Thoracic aorta (tissue), 2 donors: ENCODE measurements around the gene THBD. TPM values are rescaled to one million over a fixed set of nuclear protein-coding genes. Genes with fewer than 3 reads are reported as not detected.
"Not testable (repeated sequence)": the region's sequence is repeated elsewhere in the genome, so short reads cannot be mapped to it uniquely, and the experiment has no call there.

Source experiments
- ATAC-seq: fragments of 150-250 bp; one replicate; pipeline ENCODE4 v1.8.0; 2017; ENCODE audit warnings: low read depth; ENCODE audit not compliant: insufficient number of reproducible peaks, low FRiP score
- DNase-seq: peaks from one replicate; pipeline ENCODE4 v3.0.0-alpha.2; 2020; ENCODE audit warnings: low spot score
- H3K27ac ChIP-seq, 2 donors: fragments of 200-600 bp; sonication (generic); 1 replicate in 1 of 2; 2 replicates in 1 of 2; pipeline ENCODE4 v1.5.1; 2016; ENCODE audit warnings: mild to moderate bottlenecking in 2 of 2, moderate library complexity in 2 of 2
- H3K27me3 ChIP-seq: fragments of 200-600 bp; sonication (generic); replicated peaks from 2 replicates; pipeline ENCODE4 v1.6.0; 2016; ENCODE audit warnings: mild to moderate bottlenecking; ENCODE audit not compliant: insufficient read depth
- H3K36me3 ChIP-seq: fragments of 200-600 bp; sonication (generic); one replicate; pipeline ENCODE4 v1.5.1; 2016
- H3K4me1 ChIP-seq, 2 donors: fragments of 200-600 bp; sonication (generic); 1 replicate in 1 of 2; 2 replicates in 1 of 2; pipeline versions ENCODE4 v1.5.1 to v1.6.0; 2016; ENCODE audit warnings: low read depth in 2 of 2, mild to moderate bottlenecking in 1 of 2; ENCODE audit not compliant: control insufficient read depth in 1 of 2
- H3K4me3 ChIP-seq: fragments of 200-600 bp; sonication (generic); 2 replicates; pipeline ENCODE4 v1.5.1; 2016; ENCODE audit warnings: mild to moderate bottlenecking
- H3K9me3 ChIP-seq: fragments of 200-600 bp; sonication (generic); 2 replicates; pipeline ENCODE4 v1.5.1; 2016
- CTCF ChIP-seq: fragments of 200-600 bp; sonication (generic); IDR thresholded peaks from one replicate; pipeline ENCODE4 v1.5.1; 2019; ENCODE audit warnings: antibody characterized with exemption
- total RNA-seq, 2 donors: library from RNA; depleted of rRNA; stranded (reverse); fragments of >200 nt; gene quantifications; one replicate each; pipeline versions ENCODE4 v1.1.0 to v1.2.3, GENCODE V29; 2016

The THBD gene
- total RNA-seq, 2 donors from 2014 or later = 106 to 266 TPM

- no peak overlapping the region for H3K4me3 ChIP-seq
- H3K27ac ChIP-seq = no peak overlapping the region
- DNase-seq = no peak
- no peaks in the 10 kb centered on the region for H3K27me3 ChIP-seq
- no peaks in the 10 kb centered on the region for H3K4me1 ChIP-seq
- H3K36me3 ChIP-seq = no peaks in the 10 kb centered on the region
- no peaks in the 10 kb centered on the region for H3K9me3 ChIP-seq
- no peak for TF ChIP-seq CTCF
- ATAC-seq = no peak
Observed at GRCh38 chr20:23031346-23031745, 18.1 kb downstream of the THBD start.

GRCh38 chr20:23029324-23029723 is 20.1 kb downstream of the THBD start:
- no peak for DNase-seq
- no peak overlapping the region for H3K4me3 ChIP-seq
- H3K36me3 ChIP-seq = no peaks in the 10 kb centered on the region
- no peak for TF ChIP-seq CTCF
- no peak overlapping the region for H3K27ac ChIP-seq
- no peaks in the 10 kb centered on the region for H3K27me3 ChIP-seq
- no peaks in the 10 kb centered on the region for H3K9me3 ChIP-seq
- no peak for ATAC-seq
- no peaks in the 10 kb centered on the region for H3K4me1 ChIP-seq

- Histone ChIP-seq H3K4me1 (no peaks in the 10 kb centered on the region), H3K4me3 (no peak overlapping the region), H3K36me3 (no peaks in the 10 kb centered on the region), H3K9me3 (no peaks in the 10 kb centered on the region), H3K27me3 (no peaks in the 10 kb centered on the region), H3K27ac (no peak overlapping the region)
- DNase-seq (no peak), ATAC-seq (no peak)
- no peak for TF ChIP-seq CTCF
Observed at GRCh38 chr20:23028392-23028791, 21.1 kb downstream of the THBD start.

GRCh38 chr20:23027721-23028120 is 21.8 kb downstream of the THBD start:
- Histone ChIP-seq H3K27me3 (no peaks in the 10 kb centered on the region), H3K36me3 (no peaks in the 10 kb centered on the region), H3K4me1 (no peaks in the 10 kb centered on the region), H3K27ac (no peak overlapping the region), H3K4me3 (no peak overlapping the region), H3K9me3 (no peaks in the 10 kb centered on the region)
- TF ChIP-seq CTCF = no peak
- DNase-seq (no peak), ATAC-seq (no peak)

GRCh38 chr20:23025503-23025902 is 24.0 kb downstream of the THBD start:
- not testable (repeated sequence) for H3K36me3 ChIP-seq, H3K27me3 ChIP-seq, ATAC-seq, H3K4me1 ChIP-seq, H3K9me3 ChIP-seq, DNase-seq, H3K27ac ChIP-seq, H3K4me3 ChIP-seq

GRCh38 chr20:23024701-23025100 is 24.8 kb downstream of the THBD start:
- no peaks in the 10 kb centered on the region for H3K9me3 ChIP-seq
- no peak for ATAC-seq
- no peak overlapping the region for H3K27ac ChIP-seq
- no peaks in the 10 kb centered on the region for H3K27me3 ChIP-seq
- no peak overlapping the region for H3K4me3 ChIP-seq
- no peaks in the 10 kb centered on the region for H3K4me1 ChIP-seq
- no peak for TF ChIP-seq CTCF
- DNase-seq = no peak
- no peaks in the 10 kb centered on the region for H3K36me3 ChIP-seq
